SK-N-SH treated with all-trans-retinoic acid at 6 μM for 48 hours (cell line): ENCODE data around the gene ZDHHC11B.
"Not testable (repeated sequence)": the region's sequence is repeated elsewhere in the genome, so short reads cannot be mapped to it uniquely, and the experiment has no call there.

ENCODE experiments used
- ARNTL ChIP-seq: fragments of 450-650 bp; formaldehyde crosslinking; IDR thresholded peaks from 2 replicates; pipeline ENCODE4 v1.5.0; 2020; ENCODE audit warnings: low read depth, mild to moderate bottlenecking, moderate library complexity, borderline replicate concordance
- BACH2 ChIP-seq: fragments of 250-450 bp; sonication (Bioruptor Pico); IDR thresholded peaks from 2 replicates; pipeline ENCODE4 v1.9.0; 2021; ENCODE audit warnings: mild to moderate bottlenecking, borderline replicate concordance
- GLIS3 ChIP-seq: fragments of 250-450 bp; sonication (Bioruptor Pico); IDR thresholded peaks from 2 replicates; pipeline ENCODE4 v1.5.0; 2020; ENCODE audit warnings: mild to moderate bottlenecking, moderate library complexity
- ISL1 ChIP-seq: fragments of 250-450 bp; sonication (Bioruptor Pico); IDR thresholded peaks from 2 replicates; pipeline ENCODE4 v2.1.2; 2022; ENCODE audit warnings: mild to moderate bottlenecking, moderate library complexity
- OSR1 ChIP-seq: fragments of 250-450 bp; sonication (Bioruptor Pico); IDR thresholded peaks from 2 replicates; pipeline ENCODE4 v1.8.0; 2022; ENCODE audit warnings: moderate library complexity, mild to moderate bottlenecking, inconsistent platforms
- RARB ChIP-seq: fragments of 250-450 bp; sonication (Bioruptor Pico); IDR thresholded peaks from 2 replicates; pipeline ENCODE4 v1.8.0; 2021; ENCODE audit warnings: mild to moderate bottlenecking, moderate library complexity
- SNAI2 ChIP-seq: fragments of 250-450 bp; sonication (Bioruptor Pico); IDR thresholded peaks from 2 replicates; pipeline ENCODE4 v1.5.0; 2020; ENCODE audit warnings: mild to moderate bottlenecking, moderate library complexity
- TCF4 ChIP-seq: fragments of 250-450 bp; sonication (Bioruptor Pico); IDR thresholded peaks from 2 replicates; pipeline ENCODE4 v1.8.0; 2021; ENCODE audit warnings: mild to moderate bottlenecking, moderate library complexity, borderline replicate concordance
- ZFP3 ChIP-seq: fragments of 250-450 bp; sonication (Bioruptor Pico); IDR thresholded peaks from 2 replicates; pipeline ENCODE4 v1.5.0; 2020; ENCODE audit warnings: mild to moderate bottlenecking, moderate library complexity
- ZFP30 ChIP-seq: fragments of 450-650 bp; formaldehyde crosslinking; IDR thresholded peaks from 2 replicates; pipeline ENCODE4 v1.5.0; 2022; ENCODE audit warnings: mild to moderate bottlenecking, moderate library complexity
- ZNF565 ChIP-seq: fragments of 450-650 bp; formaldehyde crosslinking; conservative IDR thresholded peaks from 2 replicates; pipeline ENCODE4 v1.5.0; 2020; ENCODE audit warnings: low read depth, mild to moderate bottlenecking, moderate library complexity
- TF ChIP-seq, protein P1 (sequence below): fragments of 250-450 bp; sonication (Bioruptor Pico); IDR thresholded peaks from 2 replicates; pipeline ENCODE4 v1.8.0; 2020; ENCODE audit warnings: mild to moderate bottlenecking, moderate library complexity, borderline replicate concordance
- TF ChIP-seq, protein P2 (sequence below): fragments of 250-450 bp; sonication (Bioruptor Pico); IDR thresholded peaks from 2 replicates; pipeline ENCODE4 v1.8.0; 2021; ENCODE audit warnings: low read depth, mild to moderate bottlenecking, moderate library complexity, borderline replicate concordance
- TF ChIP-seq, protein P3 (sequence below): fragments of 250-450 bp; sonication (Bioruptor Pico); IDR thresholded peaks from 2 replicates; pipeline ENCODE4 v1.5.0; 2020; ENCODE audit warnings: mild to moderate bottlenecking, moderate library complexity

DNA sequence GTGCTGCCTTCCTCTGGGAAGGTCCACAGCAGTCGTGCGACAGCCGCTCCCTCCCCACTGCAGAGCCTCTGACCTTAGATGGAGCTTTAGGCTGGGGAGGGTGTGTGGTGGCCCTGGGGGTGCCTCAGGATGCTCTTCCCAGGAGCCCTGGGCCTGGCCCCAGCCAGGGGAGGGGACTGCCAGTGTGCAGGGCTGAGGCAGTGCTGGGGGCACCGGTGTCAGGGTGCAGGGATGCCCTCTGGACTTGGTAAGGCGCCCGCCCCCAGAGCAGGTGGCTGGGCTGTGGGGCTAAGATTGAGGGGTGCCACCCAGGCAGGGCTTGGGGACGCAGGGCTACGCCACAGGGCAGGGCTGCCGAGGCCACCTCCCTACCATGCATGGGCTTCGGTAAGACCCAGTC is 13.9 kb downstream of the ZDHHC11B start:
- not testable (repeated sequence) for TF ChIP-seq TCF4; OSR1 (CRISPR knock-in tag); BACH2; ZFP30; RARB (CRISPR knock-in tag); ARNTL (CRISPR knock-in tag); ISL1 (CRISPR knock-in tag); GLIS3 (CRISPR knock-in tag); SNAI2 (CRISPR knock-in tag); ZNF565 (CRISPR knock-in tag); ZFP3 (CRISPR knock-in tag)
- TF ChIP-seq, protein P1, sequence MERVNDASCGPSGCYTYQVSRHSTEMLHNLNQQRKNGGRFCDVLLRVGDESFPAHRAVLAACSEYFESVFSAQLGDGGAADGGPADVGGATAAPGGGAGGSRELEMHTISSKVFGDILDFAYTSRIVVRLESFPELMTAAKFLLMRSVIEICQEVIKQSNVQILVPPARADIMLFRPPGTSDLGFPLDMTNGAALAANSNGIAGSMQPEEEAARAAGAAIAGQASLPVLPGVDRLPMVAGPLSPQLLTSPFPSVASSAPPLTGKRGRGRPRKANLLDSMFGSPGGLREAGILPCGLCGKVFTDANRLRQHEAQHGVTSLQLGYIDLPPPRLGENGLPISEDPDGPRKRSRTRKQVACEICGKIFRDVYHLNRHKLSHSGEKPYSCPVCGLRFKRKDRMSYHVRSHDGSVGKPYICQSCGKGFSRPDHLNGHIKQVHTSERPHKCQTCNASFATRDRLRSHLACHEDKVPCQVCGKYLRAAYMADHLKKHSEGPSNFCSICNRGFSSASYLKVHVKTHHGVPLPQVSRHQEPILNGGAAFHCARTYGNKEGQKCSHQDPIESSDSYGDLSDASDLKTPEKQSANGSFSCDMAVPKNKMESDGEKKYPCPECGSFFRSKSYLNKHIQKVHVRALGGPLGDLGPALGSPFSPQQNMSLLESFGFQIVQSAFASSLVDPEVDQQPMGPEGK (CRISPR knock-in tag) = not testable (repeated sequence)
- TF ChIP-seq, protein P2, sequence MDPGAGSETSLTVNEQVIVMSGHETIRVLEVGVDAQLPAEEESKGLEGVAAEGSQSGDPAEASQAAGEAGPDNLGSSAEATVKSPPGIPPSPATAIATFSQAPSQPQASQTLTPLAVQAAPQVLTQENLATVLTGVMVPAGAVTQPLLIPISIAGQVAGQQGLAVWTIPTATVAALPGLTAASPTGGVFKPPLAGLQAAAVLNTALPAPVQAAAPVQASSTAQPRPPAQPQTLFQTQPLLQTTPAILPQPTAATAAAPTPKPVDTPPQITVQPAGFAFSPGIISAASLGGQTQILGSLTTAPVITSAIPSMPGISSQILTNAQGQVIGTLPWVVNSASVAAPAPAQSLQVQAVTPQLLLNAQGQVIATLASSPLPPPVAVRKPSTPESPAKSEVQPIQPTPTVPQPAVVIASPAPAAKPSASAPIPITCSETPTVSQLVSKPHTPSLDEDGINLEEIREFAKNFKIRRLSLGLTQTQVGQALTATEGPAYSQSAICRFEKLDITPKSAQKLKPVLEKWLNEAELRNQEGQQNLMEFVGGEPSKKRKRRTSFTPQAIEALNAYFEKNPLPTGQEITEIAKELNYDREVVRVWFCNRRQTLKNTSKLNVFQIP (CRISPR knock-in tag) = not testable (repeated sequence)
- TF ChIP-seq, protein P3, sequence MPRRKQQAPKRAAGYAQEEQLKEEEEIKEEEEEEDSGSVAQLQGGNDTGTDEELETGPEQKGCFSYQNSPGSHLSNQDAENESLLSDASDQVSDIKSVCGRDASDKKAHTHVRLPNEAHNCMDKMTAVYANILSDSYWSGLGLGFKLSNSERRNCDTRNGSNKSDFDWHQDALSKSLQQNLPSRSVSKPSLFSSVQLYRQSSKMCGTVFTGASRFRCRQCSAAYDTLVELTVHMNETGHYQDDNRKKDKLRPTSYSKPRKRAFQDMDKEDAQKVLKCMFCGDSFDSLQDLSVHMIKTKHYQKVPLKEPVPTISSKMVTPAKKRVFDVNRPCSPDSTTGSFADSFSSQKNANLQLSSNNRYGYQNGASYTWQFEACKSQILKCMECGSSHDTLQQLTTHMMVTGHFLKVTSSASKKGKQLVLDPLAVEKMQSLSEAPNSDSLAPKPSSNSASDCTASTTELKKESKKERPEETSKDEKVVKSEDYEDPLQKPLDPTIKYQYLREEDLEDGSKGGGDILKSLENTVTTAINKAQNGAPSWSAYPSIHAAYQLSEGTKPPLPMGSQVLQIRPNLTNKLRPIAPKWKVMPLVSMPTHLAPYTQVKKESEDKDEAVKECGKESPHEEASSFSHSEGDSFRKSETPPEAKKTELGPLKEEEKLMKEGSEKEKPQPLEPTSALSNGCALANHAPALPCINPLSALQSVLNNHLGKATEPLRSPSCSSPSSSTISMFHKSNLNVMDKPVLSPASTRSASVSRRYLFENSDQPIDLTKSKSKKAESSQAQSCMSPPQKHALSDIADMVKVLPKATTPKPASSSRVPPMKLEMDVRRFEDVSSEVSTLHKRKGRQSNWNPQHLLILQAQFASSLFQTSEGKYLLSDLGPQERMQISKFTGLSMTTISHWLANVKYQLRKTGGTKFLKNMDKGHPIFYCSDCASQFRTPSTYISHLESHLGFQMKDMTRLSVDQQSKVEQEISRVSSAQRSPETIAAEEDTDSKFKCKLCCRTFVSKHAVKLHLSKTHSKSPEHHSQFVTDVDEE (CRISPR knock-in tag) = not testable (repeated sequence)
